Mesenteric fat pad (tissue), 1 donor: ENCODE data around the gene KRTAP10-1. TPM values are rescaled to one million over a fixed set of nuclear protein-coding genes. Genes with fewer than 3 reads are reported as not detected.
"Not testable (repeated sequence)": the region's sequence is repeated elsewhere in the genome, so short reads cannot be mapped to it uniquely, and the experiment has no call there.

Source experiments
- DNase-seq: peaks from one replicate; pipeline ENCODE4 v3.0.0-alpha.2; 2020; ENCODE audit warnings: low spot score
- long read RNA-seq: library from polyadenylated mRNA; unstranded; transcript quantifications from one replicate; pipeline ENCODE4 v2.0.0, GENCODE V29; 2020
- total RNA-seq: library from RNA; stranded (reverse); fragmentation: NEBNext Ultra II Directional; extraction: Animal tissue kit (Norgen Biotek cat#: 25700); gene quantifications from one replicate; pipeline ENCODE4 v1.2.1, GENCODE V29; 2021
- donor health status: DM: yes; HTN: yes; CAD: no.

Gene KRTAP10-1, protein sequence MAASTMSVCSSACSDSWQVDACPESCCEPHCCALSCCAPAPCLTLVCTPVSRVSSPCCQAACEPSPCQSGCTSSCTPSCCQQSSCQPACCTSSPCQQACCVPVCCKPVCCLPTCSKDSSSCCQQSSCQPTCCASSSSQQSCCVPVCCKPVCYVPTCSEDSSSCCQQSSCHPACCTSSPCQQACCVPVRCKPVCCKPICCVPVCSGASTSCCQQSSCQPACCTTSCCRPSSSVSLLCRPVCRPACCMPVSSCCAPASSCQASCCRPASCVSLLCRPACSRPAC
- not detected for total RNA-seq
- long read RNA-seq, result 0 reads

DNA sequence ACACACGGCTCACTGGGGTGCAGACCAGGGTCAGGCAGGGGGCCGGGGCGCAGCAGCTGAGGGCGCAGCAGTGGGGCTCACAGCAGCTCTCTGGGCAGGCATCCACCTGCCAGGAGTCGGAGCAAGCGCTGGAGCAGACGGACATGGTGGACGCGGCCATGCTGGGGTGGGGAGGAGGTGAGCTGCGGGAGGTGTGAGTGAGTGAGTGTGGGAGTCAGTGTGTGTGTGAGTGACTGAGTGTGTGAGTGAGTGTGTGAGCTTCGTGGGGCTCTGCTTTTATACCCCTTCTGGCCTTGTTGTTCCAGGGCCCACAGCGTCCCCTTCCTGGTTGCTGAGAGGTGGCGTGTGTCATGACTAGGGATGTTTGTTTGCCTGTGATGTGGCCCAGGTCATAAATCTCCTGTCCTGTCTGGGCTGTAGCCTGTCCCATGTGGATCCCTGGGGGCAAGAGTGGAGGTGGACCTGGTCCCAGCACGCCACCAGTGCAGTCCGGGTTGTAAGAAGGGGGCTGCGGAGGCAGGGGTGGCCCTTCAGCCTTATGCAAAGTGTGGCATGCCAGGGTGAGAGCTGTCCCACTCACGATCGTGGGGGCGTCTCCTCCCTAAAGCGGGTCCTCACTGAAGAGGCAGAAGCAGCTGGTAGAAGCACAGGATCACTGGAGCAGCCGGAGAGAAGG, at the start of gene KRTAP10-1:
Gene KRTAP10-1, minus strand, starts transcription at position 205 of the 676 bp plus-strand sequence. Its CDS starts 45 bp downstream, at position 160.
- DNase-seq, result peak; percentile 82

GRCh38 chr21:44589094-44589493, 49.1 kb upstream of the KRTAP10-1 start:
- no peak for DNase-seq

GRCh38 chr21:44585892-44586291, 45.9 kb upstream of the KRTAP10-1 start:
- no peak for DNase-seq

- DNase-seq, result no peak
Measured at GRCh38 chr21:44583800-44584147, 43.8 kb upstream of the KRTAP10-1 start.

DNA sequence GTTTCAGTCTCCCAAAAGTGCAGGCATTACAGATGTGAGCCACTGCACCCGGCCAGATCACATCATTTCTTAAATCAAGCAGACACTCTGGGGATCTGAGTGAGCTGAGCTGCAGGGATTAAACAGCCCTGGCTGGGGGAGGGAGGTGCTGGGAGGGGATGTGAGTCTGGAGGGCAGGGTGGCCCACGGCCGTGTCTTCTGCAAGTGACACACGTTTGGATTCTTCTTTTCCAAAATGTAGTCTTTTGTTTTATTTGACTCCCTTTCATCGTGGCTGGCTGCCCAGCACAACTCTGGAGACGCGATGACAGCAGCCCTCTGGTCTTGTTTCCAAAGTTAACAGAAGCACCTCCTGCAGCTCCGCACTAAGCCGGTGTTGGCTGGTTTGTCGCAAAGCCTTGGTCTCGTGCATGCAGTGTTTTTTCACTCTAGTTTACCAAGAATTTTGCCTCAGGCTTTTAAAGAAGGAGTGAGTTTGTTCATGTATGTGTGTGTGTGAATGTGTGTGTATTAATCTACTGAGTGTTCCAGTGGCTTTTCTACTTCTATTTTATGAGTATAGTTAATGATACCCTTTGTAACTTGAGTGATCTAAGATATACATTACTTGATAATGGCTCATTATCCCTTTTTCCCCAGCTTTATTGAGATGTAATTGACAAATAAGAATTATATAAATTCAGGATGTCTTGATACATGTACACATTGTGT, 43.2 kb upstream of the KRTAP10-1 start:
- DNase-seq, result no peak

GRCh38 chr21:44582055-44582454, 42.1 kb upstream of the KRTAP10-1 start:
- no peak for DNase-seq

DNA sequence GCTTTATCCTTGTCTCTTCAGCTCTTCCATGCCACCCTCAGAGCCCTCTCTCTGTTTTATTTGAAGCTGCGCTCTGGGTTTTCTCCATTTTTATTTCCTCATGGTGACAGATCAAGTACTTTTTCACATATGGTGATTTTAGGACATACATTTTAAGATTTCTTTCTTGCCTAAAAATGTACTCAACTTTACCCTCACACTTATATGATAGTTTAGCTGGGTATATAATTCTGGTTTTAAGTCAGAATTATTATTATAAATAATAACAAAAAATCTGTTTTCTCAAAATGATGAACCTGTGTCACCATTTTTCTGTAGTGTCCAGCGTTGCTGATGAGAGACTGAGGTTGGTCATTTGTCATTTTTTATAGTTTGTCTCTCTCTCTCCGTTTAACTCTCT, 41.2 kb upstream of the KRTAP10-1 start:
- DNase-seq, result no peak

DNA sequence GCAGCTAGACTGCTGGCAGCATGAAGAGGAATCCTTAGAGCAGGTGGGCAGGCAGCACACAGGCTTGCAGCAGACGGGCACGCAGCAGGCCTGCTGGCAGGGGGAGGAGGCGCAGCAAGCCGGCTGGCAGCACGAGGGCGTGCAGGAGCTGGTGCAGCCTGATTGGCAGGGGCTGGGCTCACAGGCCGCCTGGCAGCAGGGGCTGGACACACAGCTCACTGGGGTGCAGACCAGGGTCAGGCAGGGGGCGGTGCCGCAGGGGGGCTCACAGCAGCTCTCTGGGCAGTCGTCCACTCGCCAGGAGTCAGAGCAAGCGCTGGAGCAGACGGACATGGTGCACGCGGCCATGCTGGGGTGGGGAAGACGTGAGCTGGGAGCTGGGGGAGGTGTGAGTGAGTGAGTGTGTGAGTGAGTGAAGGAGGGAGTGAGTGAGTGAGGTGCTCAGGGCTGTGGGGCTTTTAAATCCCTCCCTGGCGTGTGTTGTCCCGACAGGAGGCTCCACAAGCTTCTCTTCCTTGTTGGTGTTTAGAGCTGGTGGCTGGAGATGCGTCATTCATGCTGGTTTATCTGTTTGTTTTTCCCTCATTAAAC, 40.3 kb upstream of the KRTAP10-1 start, which contains the start of gene KRTAP10-5:
Gene KRTAP10-5, minus strand, starts transcription at position 374 of the 591 bp plus-strand sequence. Its CDS starts 26 bp downstream, at position 348.
- peak; percentile 88 for DNase-seq

- DNase-seq, result no peak
Measured at GRCh38 chr21:44579833-44580144, 39.8 kb upstream of the KRTAP10-1 start.

GRCh38 chr21:44579056-44579832, 39.2 kb upstream of the KRTAP10-1 start:
- DNase-seq, result no peak

- no peak for DNase-seq
Measured at GRCh38 chr21:44578371-44579055, 38.5 kb upstream of the KRTAP10-1 start.

DNA sequence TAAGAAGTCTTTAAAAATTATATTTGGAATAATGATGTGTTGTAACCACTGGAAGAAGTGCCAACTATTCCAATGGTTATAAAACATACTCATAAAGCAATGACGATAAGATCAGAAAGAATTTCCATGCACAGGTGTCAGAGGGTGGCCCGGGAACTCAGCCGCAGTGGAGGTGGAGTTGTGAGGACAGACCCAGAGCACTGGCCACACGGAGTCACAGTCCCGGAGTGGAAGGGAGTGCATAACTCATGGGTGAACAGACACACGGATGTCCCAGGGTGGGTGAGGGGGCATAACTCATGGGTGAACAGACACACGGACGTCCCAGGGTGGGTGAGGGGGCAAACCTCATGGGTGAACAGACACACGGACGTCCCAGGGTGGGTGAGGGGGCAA, 36.0 kb upstream of the KRTAP10-1 start:
- DNase-seq, result no peak

- no peak for DNase-seq
Measured at GRCh38 chr21:44575307-44576024, 35.5 kb upstream of the KRTAP10-1 start.

DNA sequence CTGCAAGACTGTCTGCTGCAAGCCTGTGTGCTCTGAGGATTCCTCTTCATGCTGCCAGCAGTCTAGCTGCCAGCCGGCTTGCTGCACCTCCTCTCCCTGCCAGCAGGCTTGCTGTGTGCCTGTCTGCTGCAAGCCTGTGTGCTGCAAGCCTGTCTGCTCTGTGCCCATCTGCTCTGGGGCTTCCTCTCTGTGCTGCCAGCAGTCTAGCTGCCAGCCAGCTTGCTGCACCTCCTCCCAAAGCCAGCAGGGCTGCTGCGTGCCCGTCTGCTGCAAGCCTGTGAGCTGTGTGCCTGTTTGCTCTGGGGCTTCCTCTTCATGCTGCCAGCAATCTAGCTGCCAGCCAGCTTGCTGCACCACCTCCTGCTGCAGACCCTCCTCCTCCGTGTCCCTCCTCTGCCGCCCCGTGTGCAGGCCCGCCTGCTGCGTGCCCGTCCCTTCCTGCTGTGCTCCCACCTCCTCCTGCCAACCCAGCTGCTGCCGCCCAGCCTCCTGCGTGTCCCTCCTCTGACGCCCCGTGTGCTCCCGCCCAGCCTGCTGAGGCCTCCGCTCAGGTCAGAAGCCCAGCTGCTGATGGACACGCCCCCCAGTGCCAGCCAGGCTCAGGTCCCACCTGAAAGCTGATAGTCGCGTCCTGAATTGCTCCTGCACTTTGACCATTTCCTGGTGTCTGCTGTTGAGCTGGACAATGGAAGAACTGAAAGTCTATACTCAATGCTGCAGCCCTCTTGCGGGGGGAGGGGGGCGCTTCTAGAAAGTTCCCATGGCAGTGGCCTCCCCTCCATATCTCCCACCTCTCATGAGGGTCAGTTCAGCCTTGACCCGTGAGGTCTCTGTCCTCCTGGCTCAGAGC, 34.7 kb upstream of the KRTAP10-1 start:
- no peak for DNase-seq

DNA sequence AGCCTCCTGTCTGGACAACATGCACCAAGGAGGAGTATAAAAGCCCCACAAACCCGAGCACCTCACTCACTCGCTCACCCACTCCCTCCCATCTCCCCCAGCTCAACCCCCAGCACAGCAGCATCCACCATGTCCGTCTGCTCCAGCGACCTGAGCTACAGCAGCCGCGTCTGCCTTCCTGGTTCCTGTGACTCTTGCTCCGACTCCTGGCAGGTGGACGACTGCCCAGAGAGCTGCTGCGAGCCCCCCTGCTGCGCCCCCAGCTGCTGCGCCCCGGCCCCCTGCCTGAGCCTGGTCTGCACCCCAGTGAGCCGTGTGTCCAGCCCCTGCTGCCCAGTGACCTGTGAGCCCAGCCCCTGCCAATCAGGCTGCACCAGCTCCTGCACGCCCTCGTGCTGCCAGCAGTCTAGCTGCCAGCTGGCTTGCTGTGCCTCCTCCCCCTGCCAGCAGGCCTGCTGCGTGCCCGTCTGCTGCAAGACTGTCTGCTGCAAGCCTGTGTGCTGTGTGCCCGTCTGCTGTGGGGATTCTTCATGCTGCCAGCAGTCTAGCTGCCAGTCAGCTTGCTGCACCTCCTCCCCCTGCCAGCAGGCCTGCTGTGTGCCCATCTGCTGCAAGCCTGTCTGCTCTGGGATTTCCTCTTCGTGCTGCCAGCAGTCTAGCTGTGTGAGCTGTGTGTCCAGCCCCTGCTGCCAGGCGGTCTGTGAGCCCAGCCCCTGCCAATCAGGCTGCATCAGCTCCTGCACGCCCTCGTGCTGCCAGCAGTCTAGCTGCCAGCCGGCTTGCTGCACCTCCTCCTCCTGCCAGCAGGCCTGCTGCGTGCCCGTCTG, 33.8 kb upstream of the KRTAP10-1 start, which contains the start of gene KRTAP10-4:
Gene KRTAP10-4, plus strand, starts transcription at position 100 of the 827 bp plus-strand sequence. Its CDS starts 30 bp downstream, at position 130.
- DNase-seq, result not testable (repeated sequence)

GRCh38 chr21:44572959-44573583, 33.1 kb upstream of the KRTAP10-1 start:
- DNase-seq, result no peak
